GM21367 (cell line): ENCODE results near the gene KIAA0040.
A peak's percentile ranks its signal among the peaks of the same experiment; 100 is the strongest.

Source experiments
- ATAC-seq: cut with Tn5 transposase; IDR thresholded peaks from one replicate; pipeline ENCODE4 v1.9.1; 2021; ENCODE audit not compliant: unreplicated experiment

The KIAA0040 gene

GRCh38 chr1:175203570-175204068 is 11.0 kb upstream of the KIAA0040 start:
- ATAC-seq: no peak

DNA sequence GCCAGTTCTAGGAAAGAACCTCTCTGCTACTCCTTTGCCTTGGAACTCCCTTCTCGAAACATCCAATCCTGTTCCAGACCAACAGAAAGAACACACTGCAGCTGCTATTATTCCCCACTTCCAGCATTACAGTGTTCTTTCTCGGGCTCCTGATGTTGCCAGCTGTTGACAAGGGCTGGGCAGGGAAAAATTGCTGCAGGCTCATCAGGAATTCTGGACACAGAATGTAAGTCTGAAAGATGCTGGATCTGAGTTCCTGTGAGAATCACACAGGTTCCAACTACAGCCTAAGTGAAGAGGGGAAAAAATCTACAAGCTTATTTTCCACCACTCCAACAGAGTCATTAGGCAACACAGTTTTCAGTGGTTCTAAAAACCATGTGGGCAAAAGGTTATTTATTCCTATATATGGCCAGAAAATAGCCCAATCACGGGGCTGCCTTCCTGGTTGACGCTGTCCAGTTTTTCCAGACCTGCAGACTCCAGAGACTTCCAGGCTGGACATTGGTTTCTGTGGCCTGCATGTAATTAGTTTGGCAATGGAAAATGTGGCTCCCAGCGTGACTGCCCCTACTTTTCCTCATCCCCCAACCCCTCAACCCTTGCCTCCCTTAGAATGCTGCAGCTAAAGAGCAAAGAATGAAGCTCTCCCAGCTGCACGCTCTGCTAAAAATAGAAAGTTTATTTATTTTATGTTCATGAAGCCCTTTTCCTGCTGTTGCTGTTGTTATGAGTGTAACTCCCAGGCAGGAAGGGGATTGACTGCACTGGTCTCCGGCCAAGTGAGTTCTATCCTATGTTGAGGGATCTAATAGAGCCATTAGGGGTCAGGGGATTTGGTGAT is 8.3 kb upstream of the KIAA0040 start:
- no peak for ATAC-seq

DNA sequence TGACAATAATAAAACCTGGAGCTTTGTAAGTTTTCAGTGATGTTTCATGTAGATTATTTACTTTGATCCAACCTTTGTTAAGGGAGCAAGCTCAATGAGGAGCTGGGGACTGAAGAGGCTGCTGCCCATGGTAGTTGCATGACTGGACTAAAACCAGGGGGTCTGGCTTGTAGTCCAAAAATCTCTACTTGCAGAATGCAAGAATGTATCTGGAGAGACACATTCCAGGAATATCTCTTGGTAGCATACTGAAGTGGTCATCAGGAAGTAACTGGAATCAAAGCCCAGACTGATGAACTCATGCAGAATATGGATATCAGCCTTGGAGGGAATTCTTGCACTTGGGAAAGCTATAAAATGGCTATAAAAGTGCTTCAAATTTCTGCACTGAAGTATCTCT is 5.8 kb upstream of the KIAA0040 start:
- ATAC-seq: no peak

- ATAC-seq: no peak
Observed at GRCh38 chr1:175197531-175197930, 5.0 kb upstream of the KIAA0040 start.

DNA sequence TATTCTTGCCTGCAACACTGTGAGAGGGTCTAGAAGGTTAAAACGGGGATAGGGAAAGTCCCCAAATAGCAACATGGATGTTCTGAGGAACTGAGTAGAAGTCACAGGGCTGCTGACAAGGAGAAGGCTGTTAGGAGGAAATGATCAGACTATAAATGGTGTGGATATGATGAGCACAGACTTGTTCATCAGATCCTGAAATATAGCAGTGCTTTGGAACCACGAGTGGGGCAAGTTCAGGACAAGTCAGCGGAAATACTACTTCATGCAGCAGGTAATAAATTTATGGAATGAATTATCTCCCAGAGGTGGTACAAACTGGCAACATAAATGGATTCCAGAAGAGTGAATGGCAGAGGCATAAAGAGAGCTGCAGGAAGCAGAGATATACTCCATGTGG is 3.2 kb upstream of the KIAA0040 start:
- ATAC-seq: no peak

- ATAC-seq: no peak
Observed at GRCh38 chr1:175195281-175195680, 2.7 kb upstream of the KIAA0040 start.

DNA sequence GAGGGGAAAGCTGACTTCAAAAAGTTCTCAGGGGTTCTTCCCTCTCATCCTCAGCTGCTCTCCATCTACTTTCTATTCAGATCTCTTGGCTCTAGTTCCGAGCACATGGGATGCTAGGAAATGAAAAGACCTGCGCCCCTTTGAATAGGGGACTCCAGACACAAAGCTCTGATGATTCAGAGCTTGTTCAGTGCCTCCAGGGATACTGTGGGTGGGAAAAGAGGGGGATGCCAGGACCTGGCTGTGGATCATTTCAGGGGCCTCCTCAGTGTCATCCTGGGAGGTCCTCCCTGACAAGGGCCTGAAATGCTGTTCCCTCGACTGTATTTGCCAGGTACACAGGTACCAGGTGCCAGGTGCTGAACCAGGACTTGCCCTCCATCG is 943 bp upstream of the KIAA0040 start:
- ATAC-seq: no peak

- no peak for ATAC-seq
Observed at GRCh38 chr1:175192111-175192629, 406 bp downstream of the KIAA0040 start.

GRCh38 chr1:175191659-175192058 is 917 bp downstream of the KIAA0040 start:
- no peak for ATAC-seq

DNA sequence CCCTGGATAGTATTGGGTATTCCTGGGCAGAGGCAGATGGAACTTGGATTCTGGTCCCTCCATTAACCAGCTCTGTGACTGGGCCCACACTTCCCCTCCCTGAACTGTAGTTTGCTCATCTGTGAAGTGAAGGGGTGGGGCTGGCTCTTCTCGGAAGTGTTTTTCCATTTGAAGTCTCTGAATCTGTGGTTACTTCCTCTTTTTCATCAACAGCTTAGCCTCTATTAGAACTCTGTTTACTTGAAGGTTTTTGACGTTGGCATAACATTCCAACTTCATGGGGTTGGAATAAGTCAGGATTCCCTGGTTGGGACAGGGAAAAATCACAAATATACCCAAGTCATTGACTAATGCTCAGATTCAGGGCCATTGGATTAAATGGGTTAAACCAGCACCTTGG is 3.6 kb downstream of the KIAA0040 start:
- peak; percentile 54 for ATAC-seq

GRCh38 chr1:175186433-175187160 is 6.0 kb downstream of the KIAA0040 start:
- ATAC-seq: no peak

GRCh38 chr1:175185903-175186302 is 6.7 kb downstream of the KIAA0040 start:
- ATAC-seq: no peak

GRCh38 chr1:175183586-175183985 is 9.0 kb downstream of the KIAA0040 start:
- no peak for ATAC-seq

DNA sequence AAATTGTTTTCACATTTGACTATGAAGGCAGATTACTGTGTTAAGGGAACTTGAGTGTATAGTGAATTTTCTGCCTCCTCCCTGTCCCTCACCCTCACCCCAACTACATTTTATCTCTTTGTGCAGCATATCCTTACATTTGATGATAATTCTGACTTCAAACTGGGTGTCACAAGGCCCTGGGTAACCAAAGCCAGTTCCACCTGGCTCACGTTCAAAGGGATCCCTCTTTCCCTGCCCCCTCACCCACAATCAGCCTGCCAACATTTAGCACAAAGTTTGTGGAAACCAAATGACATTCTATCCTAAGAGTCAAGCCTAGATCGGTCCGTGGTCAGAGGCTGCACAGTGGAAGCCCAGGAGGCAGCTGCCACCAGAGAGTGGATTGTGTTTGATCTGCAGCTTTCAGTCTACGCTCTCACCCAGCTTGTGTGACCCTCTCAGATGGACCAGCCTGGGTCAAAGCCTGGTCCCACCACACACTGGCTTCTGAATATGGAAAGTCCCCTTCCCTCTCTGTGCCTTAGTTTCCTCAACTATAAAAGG is 10.3 kb downstream of the KIAA0040 start:
- ATAC-seq: no peak

DNA sequence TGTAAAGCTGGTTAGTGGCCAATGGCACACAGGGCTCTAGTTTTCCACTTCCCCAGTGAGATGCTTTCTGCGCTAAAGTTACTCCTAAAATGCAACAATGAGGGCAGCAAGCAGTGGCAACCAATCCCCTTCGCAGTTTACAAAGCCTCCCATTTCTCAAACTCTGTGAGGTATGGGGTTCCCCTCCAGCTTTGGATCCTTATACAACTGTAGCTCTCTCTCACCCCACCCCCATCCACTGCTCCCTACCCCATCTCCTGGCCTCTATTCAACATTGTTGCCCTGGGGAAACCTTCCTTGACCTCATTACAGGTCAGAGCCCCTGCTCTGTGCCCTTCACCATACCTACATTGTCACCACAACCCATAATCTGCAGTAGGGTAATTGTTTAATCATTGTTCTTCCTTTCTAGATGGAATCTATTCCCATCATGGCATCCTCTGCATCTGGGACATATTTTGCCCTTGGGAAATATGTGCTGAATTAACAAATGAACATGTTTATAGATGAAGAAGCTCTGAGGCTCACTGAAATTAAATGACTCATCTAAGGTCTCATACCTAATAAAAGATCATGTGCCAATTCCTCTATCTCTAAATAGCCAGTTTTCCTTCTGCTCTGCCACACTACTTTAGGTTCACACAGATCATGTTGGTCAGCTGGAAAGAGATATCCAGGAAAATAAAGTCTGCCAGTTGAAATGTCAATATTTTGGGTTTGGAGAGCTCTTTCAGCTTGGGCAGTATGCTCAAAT is 12.6 kb downstream of the KIAA0040 start:
- no peak for ATAC-seq

- ATAC-seq: no peak
Observed at GRCh38 chr1:175178456-175178855, 14.1 kb downstream of the KIAA0040 start.

DNA sequence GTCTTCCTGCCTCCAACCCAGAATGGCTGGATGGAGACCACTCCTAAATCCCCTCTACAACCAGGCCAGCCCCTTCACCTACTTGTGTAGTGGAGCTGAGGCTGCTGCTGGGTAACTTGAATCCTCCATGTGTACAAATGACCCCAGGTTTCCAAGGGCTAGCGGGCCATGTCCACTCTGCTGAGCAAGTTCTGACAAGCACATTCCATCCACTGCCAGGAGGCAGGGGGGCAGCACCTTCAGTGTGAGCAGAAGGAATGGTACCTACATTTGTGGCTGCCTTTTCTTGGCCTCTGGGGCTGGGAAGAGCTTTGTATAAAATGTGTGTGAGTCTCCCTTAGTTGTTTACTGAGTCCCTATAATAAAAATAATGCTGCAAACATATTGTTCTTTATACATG is 14.5 kb downstream of the KIAA0040 start:
- ATAC-seq: no peak

DNA sequence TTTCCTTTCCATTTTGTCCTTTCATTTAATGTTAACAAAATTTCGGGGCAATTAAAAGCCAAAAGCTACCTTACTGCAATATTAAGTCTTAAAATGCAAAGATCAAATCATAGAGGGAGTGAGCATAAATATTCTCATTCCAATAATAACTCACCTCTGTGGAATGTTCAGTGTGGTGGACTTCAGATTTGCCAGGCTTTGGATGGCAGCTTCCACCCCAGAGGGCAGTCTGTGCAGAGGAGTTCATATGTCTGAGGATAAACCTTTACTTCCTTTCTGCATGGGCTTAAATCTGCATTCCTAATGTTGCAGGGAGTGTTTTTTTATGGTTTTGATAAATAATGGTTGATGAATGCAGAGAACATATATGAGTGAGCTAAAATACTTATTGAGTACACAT is 16.3 kb downstream of the KIAA0040 start:
- no peak for ATAC-seq

- peak; percentile 62 for ATAC-seq
Observed at GRCh38 chr1:175174309-175175102, 18.1 kb downstream of the KIAA0040 start.

- no peak for ATAC-seq
Observed at GRCh38 chr1:175173531-175173930, 19.0 kb downstream of the KIAA0040 start.
